CD14-positive monocyte (primary cell): Measurements from ENCODE around the gene GAK. TPM values are rescaled to one million over a fixed set of nuclear protein-coding genes. Genes with fewer than 3 reads are reported as not detected.

ENCODE experiments used
- DNase-seq, 3 donors: peaks; one replicate each; pipeline ENCODE4 v3.0.0-alpha.2; 2011 to 2022
- H2AFZ ChIP-seq: 2 replicates; pipeline ENCODE4 v1.6.0; 2012; ENCODE audit warnings: mild to moderate bottlenecking, low read depth, low read length, inconsistent platforms; ENCODE audit not compliant: insufficient read depth, poor library complexity, severe bottlenecking
- H3K27ac ChIP-seq, 2 donors: 1 replicate in 1 of 2; 2 replicates in 1 of 2; pipeline ENCODE4 v1.5.1; 2012 to 2013; ENCODE audit warnings: low read length in 2 of 2, control low read depth in 1 of 2, inconsistent platforms in 1 of 2, low read depth in 1 of 2, mild to moderate bottlenecking in 1 of 2
- H3K27me3 ChIP-seq, 2 donors: one replicate each; pipeline versions ENCODE4 v1.6.0 to v1.6.1; 2011 to 2013; ENCODE audit warnings: low read length in 2 of 2; ENCODE audit not compliant: control insufficient read depth in 2 of 2, insufficient read depth in 2 of 2
- H3K36me3 ChIP-seq, 2 donors: replicated peaks in 1 of 2; 1 replicate in 1 of 2; 2 replicates in 1 of 2; pipeline versions ENCODE4 v1.5.1 to v1.6.1; 2012 to 2013; ENCODE audit warnings: low read length in 2 of 2, control low read depth in 1 of 2, inconsistent platforms in 1 of 2, mild to moderate bottlenecking in 1 of 2; ENCODE audit not compliant: insufficient read depth in 2 of 2, control insufficient read depth in 1 of 2
- H3K4me1 ChIP-seq, 2 donors: 1 replicate in 1 of 2; 2 replicates in 1 of 2; pipeline versions ENCODE4 v1.5.1 to v1.6.1; 2012 to 2013; ENCODE audit warnings: low read length in 2 of 2, control low read depth in 1 of 2, inconsistent platforms in 1 of 2, mild to moderate bottlenecking in 1 of 2, moderate library complexity in 1 of 2; ENCODE audit not compliant: insufficient read depth in 2 of 2, control insufficient read depth in 1 of 2
- H3K4me2 ChIP-seq: replicated peaks from 2 replicates; pipeline ENCODE3; 2012; ENCODE audit warnings: low read length, moderate library complexity, mild to moderate bottlenecking; ENCODE audit not compliant: poor library complexity, severe bottlenecking; ENCODE audit errors: extremely low read depth
- H3K4me3 ChIP-seq, 3 experiments: fragments of 200-600 bp in 1 of 3; sonication (generic) in 1 of 3; replicated peaks in 1 of 3; 1 replicate in 2 of 3; 2 replicates in 1 of 3; pipeline ENCODE4 v1.5.1; 2011 to 2013; ENCODE audit warnings: low read length in 3 of 3, mild to moderate bottlenecking in 3 of 3, control low read depth in 2 of 3, low read depth in 2 of 3, inconsistent platforms in 1 of 3, moderate library complexity in 1 of 3
- H3K79me2 ChIP-seq: 2 replicates; pipeline ENCODE4 v1.6.0; 2012; ENCODE audit warnings: mild to moderate bottlenecking, control low read depth, inconsistent platforms, low read length, moderate library complexity; ENCODE audit not compliant: insufficient read depth
- H3K9ac ChIP-seq: 2 replicates; pipeline ENCODE4 v1.6.0; 2017; ENCODE audit warnings: low read length, mild to moderate bottlenecking; ENCODE audit not compliant: insufficient read depth, poor library complexity, severe bottlenecking
- H3K9me3 ChIP-seq, 2 donors: replicated peaks in 1 of 2; 1 replicate in 1 of 2; 2 replicates in 1 of 2; pipeline versions ENCODE4 v1.5.1 to v1.6.1; 2012 to 2013; ENCODE audit warnings: low read length in 2 of 2, control low read depth in 1 of 2; ENCODE audit not compliant: control insufficient read depth in 1 of 2, insufficient read depth in 1 of 2
- H4K20me1 ChIP-seq: 2 replicates; pipeline ENCODE4 v1.6.0; 2012; ENCODE audit warnings: mild to moderate bottlenecking, low read length, control low read depth, moderate library complexity; ENCODE audit not compliant: insufficient read depth
- H3K27ac Mint-ChIP-seq, 7 donors: one replicate each; pipeline ENCODE4 v1.8.0; 2020; ENCODE audit warnings: mild to moderate bottlenecking in 7 of 7, mixed read lengths in 7 of 7, moderate library complexity in 6 of 7, inconsistent platforms in 2 of 7
- H3K27me3 Mint-ChIP-seq, 3 donors: one replicate each; pipeline ENCODE4 v1.8.0; 2021 to 2022; ENCODE audit warnings: low read depth in 3 of 3, mild to moderate bottlenecking in 3 of 3, mixed read lengths in 3 of 3, moderate library complexity in 3 of 3, inconsistent platforms in 1 of 3
- H3K36me3 Mint-ChIP-seq, 2 donors: one replicate each; pipeline ENCODE4 v1.8.0; 2020; ENCODE audit warnings: mixed read lengths in 2 of 2, inconsistent platforms in 1 of 2, mild to moderate bottlenecking in 1 of 2
- H3K4me1 Mint-ChIP-seq: one replicate; pipeline ENCODE4 v1.8.0; 2020; ENCODE audit warnings: mild to moderate bottlenecking, mixed read lengths
- H3K4me3 Mint-ChIP-seq, 2 donors: one replicate each; pipeline ENCODE4 v1.8.0; 2020; ENCODE audit warnings: mild to moderate bottlenecking in 2 of 2, mixed read lengths in 2 of 2, moderate library complexity in 1 of 2
- H3K9me3 Mint-ChIP-seq, 7 donors: one replicate each; pipeline ENCODE4 v1.8.0; 2020 to 2022; ENCODE audit warnings: mixed read lengths in 7 of 7, mild to moderate bottlenecking in 6 of 7, moderate library complexity in 6 of 7, inconsistent platforms in 2 of 7
- CTCF ChIP-seq: fragments of 200-600 bp; IDR thresholded peaks from one replicate; pipeline ENCODE4 v1.8.0; 2022; ENCODE audit warnings: antibody characterized with exemption, mild to moderate bottlenecking
- WGBS: methylation state at CpG from one replicate; pipeline ENCODE4 v1.1.5; 2013; ENCODE audit warnings: missing lambda C conversion rate; ENCODE audit not compliant: insufficient coverage; 5-methylcytosine and 5-hydroxymethylcytosine counted together
- intact Hi-C, 2 donors: fragments of 100-400 bp; cut with micrococcal nuclease; formaldehyde crosslinking; loops; one replicate each; pipeline versions ENCODE4 v1.15.0 to v1.15.1; 2023
- polyA plus RNA-seq, 3 donors: library from polyadenylated mRNA; depleted of rRNA in 1 of 3; unstranded in 2 of 3; stranded (reverse) in 1 of 3; fragments of 300-500 nt in 2 of 3; fragments of >200 nt in 1 of 3; fragmentation: Illumina TruSeq in 2 of 3; gene quantifications; 1 replicate in 2 of 3; 2 replicates in 1 of 3; pipeline ENCODE4 v1.2.3, GENCODE V29; 2012 to 2021

The GAK gene
- polyA plus RNA-seq, 3 donors, result 40.3 to 88.7 (median 54.9) TPM

- H3K9me3 Mint-ChIP-seq, result peaks cover 37 to 47% (median 44%) of the 10 kb centered on the region in 7 donors
- no peaks in the 10 kb centered on the region for H3K27me3 Mint-ChIP-seq
- Histone ChIP-seq H4K20me1 (no peaks in the 10 kb centered on the region), H3K27me3 (no peaks in the 10 kb centered on the region), H3K9me3 (peaks cover 40 to 52% of the 10 kb centered on the region in 2 donors), H3K36me3 (peaks cover 39 to 61% of the 10 kb centered on the region in 2 donors), H3K4me1 (no peaks in the 10 kb centered on the region), H3K4me2 (no peak overlapping the region), H3K4me3 (no peak overlapping the region), H3K9ac (no peak overlapping the region), H2AFZ (no peak overlapping the region), H3K79me2 (no peaks in the 10 kb centered on the region), H3K27ac (no peak overlapping the region)
- TF ChIP-seq CTCF, result no peak
- WGBS, result 84% methylated on average over 22 of the region's 27 CpGs
- H3K4me3 Mint-ChIP-seq, result no peak overlapping the region
- H3K27ac Mint-ChIP-seq, result no peak overlapping the region
- DNase-seq, result no peak
- H3K36me3 Mint-ChIP-seq, result peaks cover 48 to 74% of the 10 kb centered on the region in 2 donors
- H3K4me1 Mint-ChIP-seq, result no peaks in the 10 kb centered on the region
- intact Hi-C loops, result no loop called here
Observed at GRCh38 chr4:848803-849477, 83.2 kb downstream of the GAK start.

GRCh38 chr4:848307-848691 is 83.8 kb downstream of the GAK start:
- no peaks in the 10 kb centered on the region for H3K27me3 Mint-ChIP-seq
- intact Hi-C loops, result no loop called here
- 88% methylated on average over 7 of the region's 16 CpGs for WGBS
- no peak overlapping the region for H3K4me3 ChIP-seq
- H3K27ac ChIP-seq, result no peak overlapping the region
- peaks cover 46 to 68% of the 10 kb centered on the region in 2 donors for H3K36me3 Mint-ChIP-seq
- no peak overlapping the region for H3K4me3 Mint-ChIP-seq
- no peak overlapping the region for H3K9ac ChIP-seq
- no peaks in the 10 kb centered on the region for H4K20me1 ChIP-seq
- H3K4me2 ChIP-seq, result no peak overlapping the region
- no peak overlapping the region for H3K27ac Mint-ChIP-seq
- no peak overlapping the region for H2AFZ ChIP-seq
- H3K36me3 ChIP-seq, result peaks cover 38 to 59% of the 10 kb centered on the region in 2 donors
- no peak for DNase-seq
- no peaks in the 10 kb centered on the region for H3K4me1 ChIP-seq
- H3K27me3 ChIP-seq, result no peaks in the 10 kb centered on the region
- H3K79me2 ChIP-seq, result no peaks in the 10 kb centered on the region
- TF ChIP-seq CTCF, result no peak
- peaks cover 41 to 54% (median 50%) of the 10 kb centered on the region in 7 donors for H3K9me3 Mint-ChIP-seq
- H3K9me3 ChIP-seq, result peaks cover 42 to 58% of the 10 kb centered on the region in 2 donors
- no peaks in the 10 kb centered on the region for H3K4me1 Mint-ChIP-seq
